ENCODE results near the gene MLXIP. TPM values are rescaled to one million over a fixed set of nuclear protein-coding genes. Genes with fewer than 3 reads are reported as not detected.

MLXIP gene
- polyA plus RNA-seq, 3 donors = 32.7 to 52.6 (median 46.4) TPM

DNA sequence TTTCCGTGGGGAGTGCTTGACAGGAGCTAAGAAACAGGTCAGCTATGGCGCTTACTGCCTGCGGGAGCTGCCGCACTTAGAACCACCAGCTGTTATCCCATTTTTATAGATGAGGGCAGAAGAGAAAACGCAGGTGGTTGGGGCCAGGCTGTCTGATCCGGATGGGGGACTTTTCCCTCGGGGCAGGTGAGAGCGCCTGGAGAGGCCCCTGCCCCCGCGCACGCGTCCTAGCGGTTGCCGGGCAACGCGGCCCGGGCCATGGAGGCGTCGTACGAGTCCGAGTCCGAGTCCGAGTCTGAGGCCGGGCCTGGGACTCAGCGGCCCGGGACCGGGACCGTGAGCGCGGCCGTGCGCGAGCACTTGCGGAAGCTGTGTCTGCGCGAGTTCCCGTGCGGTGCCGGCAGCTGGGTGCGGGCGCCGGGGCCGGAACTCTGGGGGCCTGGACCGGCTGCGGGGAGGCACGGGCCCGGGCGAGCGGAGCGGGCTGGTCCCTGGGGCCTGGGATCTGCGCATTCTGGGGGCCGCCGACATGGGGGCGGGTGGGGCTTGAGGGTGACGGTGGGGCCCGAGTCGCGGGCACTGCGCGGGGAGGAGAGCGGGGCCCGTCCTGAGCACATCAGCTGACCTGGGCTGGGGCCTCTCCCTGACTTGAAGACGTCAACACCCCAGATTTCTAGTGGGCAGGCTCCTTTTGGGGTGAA lies 104.5 kb downstream of the MLXIP start, which contains the start of gene LRRC43:
TSS of gene LRRC43 (plus strand) at position 237 of the 701 bp plus-strand sequence. CDS start at position 259, 22 bp downstream.
- peak; percentile 61 for DNase-seq

- no peak for DNase-seq
These were observed 105.0 kb downstream of the MLXIP start for GRCh38 chr12:122183588-122183940.

DNA sequence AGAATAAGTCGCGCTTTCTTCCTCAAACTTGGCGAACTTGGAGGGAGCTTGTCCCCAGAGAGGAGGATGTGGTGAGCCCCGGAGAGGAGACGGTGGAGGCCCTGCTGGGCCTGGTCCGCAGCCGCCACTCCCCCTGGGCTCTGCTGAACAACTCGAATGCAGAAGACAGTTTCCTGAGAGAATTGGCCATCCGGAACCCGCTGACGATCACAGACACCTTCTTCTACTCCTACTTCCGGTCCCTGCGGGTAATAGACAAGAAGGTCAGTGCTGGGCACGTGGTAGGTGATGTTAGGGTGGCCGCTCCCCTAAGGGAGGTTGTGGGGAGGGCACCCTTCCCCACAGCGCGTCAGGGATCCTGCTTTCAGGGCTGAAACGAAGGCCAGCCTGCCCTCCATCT lies 106.0 kb downstream of the MLXIP start:
- no peak for DNase-seq

DNA sequence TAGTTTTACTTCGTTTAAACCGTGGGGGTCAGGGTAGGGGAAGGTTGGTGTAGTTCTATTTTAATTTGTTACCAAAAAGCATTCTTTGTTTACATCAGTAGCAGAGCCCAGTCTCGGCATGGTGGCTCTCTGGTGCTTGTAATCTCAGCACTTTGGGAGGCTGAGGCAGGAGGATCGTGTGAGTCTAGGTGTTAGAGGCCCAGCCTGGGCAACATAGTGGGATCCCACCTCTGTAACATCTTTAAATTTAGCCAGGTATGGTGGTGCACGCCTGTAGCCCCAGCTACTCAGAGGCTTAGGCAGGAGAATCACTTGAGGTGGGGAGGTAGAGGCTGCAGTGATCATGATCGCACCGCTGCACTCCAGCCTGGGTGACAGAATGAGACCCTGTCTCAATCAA lies 106.5 kb downstream of the MLXIP start:
- DNase-seq = no peak

GRCh38 chr12:122185494-122186082 lies 107.0 kb downstream of the MLXIP start:
- DNase-seq = no peak

- DNase-seq = no peak
These were observed 108.9 kb downstream of the MLXIP start for GRCh38 chr12:122187466-122187865.

DNA sequence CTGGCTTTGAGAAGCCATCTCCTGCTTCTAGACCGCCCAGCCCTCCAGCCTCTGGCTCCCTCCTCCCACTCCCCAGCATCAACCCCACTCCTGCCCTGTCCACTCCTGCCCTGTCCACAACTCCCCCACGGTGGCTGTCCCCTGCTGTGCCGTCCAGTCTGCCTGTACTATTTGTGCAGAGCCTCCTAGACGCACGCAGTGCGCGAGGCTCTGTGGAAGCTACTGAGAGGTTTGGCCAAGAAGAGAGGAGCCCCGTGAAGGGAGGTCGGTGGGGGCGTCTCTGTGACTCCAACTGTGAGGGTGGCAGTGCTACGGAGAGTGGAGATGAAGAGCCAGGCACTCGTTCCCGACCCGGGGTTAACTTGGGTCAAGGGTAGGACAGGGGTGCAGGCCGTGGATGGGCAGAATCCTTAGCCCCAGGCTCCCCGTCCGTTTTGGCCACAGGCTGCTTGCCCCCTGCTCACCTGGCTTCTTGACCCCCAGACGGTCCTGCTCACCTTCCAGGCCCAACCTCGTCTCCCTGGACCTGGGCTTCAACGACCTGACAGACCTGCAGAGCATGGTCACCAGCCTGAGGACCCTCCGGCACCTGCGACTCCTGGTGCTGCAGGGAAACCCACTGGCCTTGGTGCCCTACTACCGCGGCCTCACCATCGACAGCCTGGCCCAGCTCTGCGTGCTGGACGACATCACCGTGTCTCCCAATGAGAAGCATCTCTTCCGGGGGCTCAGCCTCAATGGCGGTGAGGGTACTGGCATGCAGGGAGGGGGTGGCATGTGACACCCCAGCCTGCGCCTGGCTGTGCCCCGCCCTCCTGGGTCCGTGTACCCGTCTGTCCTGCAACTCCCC lies 111.3 kb downstream of the MLXIP start:
- DNase-seq = no peak

GRCh38 chr12:122190842-122191668 lies 112.5 kb downstream of the MLXIP start:
- peak; percentile 51 for DNase-seq

- no peak for DNase-seq
These were observed 113.9 kb downstream of the MLXIP start for GRCh38 chr12:122192441-122192840.

- no peak for DNase-seq
These were observed 116.2 kb downstream of the MLXIP start for GRCh38 chr12:122194804-122195203.

DNA sequence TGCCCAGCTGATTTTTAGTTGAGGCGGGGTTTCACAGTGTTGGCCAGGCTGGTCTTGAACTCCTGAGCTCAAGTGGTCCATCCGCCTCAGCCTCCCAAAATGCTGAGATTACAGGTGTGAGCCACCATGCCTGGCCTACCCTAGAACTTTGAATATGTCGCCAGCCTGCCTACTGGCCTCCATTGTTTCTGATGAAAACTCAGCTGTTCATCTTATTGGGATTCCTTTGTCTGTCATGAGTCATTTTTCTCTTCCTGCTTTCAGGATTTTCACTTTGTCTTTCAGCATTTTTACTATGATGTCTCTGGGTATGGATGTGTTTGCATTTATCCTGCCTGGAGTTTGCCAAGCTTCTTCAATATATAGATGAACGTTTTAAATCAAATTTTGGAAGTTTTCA lies 116.8 kb downstream of the MLXIP start:
- no peak for DNase-seq

Other genes with a start within 250 kb of the MLXIP start
- 1 to 10 TPM; 3.2 to 5.0 (median 4.4) TPM for gene HPD, start 219.9 kb upstream of the MLXIP start, polyA plus RNA-seq (ENCODE audit: insufficient read length in 3 of 3)
- gene PSMD9, start 190.0 kb upstream of the MLXIP start, polyA plus RNA-seq (ENCODE audit: insufficient read length in 3 of 3) = 10 to 100 TPM; 48.3 to 60.2 (median 57.2) TPM
- gene CFAP251, start 160.2 kb upstream of the MLXIP start, polyA plus RNA-seq (ENCODE audit: insufficient read length in 3 of 3) = 10 to 100 TPM in 2 of 3 donors, 1 to 10 TPM in 1; 7.8 to 16.1 (median 15.4) TPM
- 10 to 100 TPM; 39.8 to 45.1 (median 40.7) TPM for gene BCL7A, start 56.9 kb upstream of the MLXIP start, polyA plus RNA-seq (ENCODE audit: insufficient read length in 3 of 3)
- gene IL31, start 95.5 kb downstream of the MLXIP start, polyA plus RNA-seq (ENCODE audit: insufficient read length in 3 of 3) = not detected
- gene LRRC43, start 104.4 kb downstream of the MLXIP start, polyA plus RNA-seq (ENCODE audit: insufficient read length in 3 of 3) = 1 to 10 TPM; 4.8 to 8.7 (median 8.0) TPM
- gene B3GNT4, start 125.0 kb downstream of the MLXIP start, polyA plus RNA-seq (ENCODE audit: insufficient read length in 3 of 3) = 1 to 10 TPM; 3.6 to 4.5 (median 4.2) TPM
- 10 to 100 TPM; 65.1 to 74.3 (median 70.1) TPM for gene DIABLO, start 147.3 kb downstream of the MLXIP start, polyA plus RNA-seq (ENCODE audit: insufficient read length in 3 of 3)
- gene VPS33A, start 187.7 kb downstream of the MLXIP start, polyA plus RNA-seq (ENCODE audit: insufficient read length in 3 of 3) = 10 to 100 TPM; 16.2 to 23.5 (median 18.2) TPM

Measured in renal pelvis (tissue), 4 donors.